Right kidney (tissue), 1 donor: Measurements from ENCODE around the gene CDK7.
"Not testable (repeated sequence)": the region's sequence is repeated elsewhere in the genome, so short reads cannot be mapped to it uniquely, and the experiment has no call there.

Source experiments
- DNase-seq: peaks from one replicate; pipeline ENCODE4 v3.0.0-alpha.2; 2016

The CDK7 gene

GRCh38 chr5:69231851-69232250 is 2.8 kb upstream of the CDK7 start:
- DNase-seq, result no peak

GRCh38 chr5:69236733-69237132 is 2.0 kb downstream of the CDK7 start:
- DNase-seq, result not testable (repeated sequence)

GRCh38 chr5:69237877-69238276 is 3.2 kb downstream of the CDK7 start:
- DNase-seq, result no peak

GRCh38 chr5:69238760-69239251 is 4.1 kb downstream of the CDK7 start:
- DNase-seq, result no peak

GRCh38 chr5:69242215-69242927 is 7.7 kb downstream of the CDK7 start:
- no peak for DNase-seq

GRCh38 chr5:69245031-69245430 is 10.3 kb downstream of the CDK7 start:
- no peak for DNase-seq

GRCh38 chr5:69248019-69248418 is 13.3 kb downstream of the CDK7 start:
- no peak for DNase-seq

- no peak for DNase-seq
These were observed 15.9 kb downstream of the CDK7 start for GRCh38 chr5:69250593-69250992.

- DNase-seq, result no peak
These were observed 17.8 kb downstream of the CDK7 start for GRCh38 chr5:69252437-69252836.

- DNase-seq, result not testable (repeated sequence)
These were observed 21.3 kb downstream of the CDK7 start for GRCh38 chr5:69255940-69256339.

GRCh38 chr5:69257577-69257976 is 22.9 kb downstream of the CDK7 start:
- no peak for DNase-seq

GRCh38 chr5:69261034-69261433 is 26.3 kb downstream of the CDK7 start:
- DNase-seq, result no peak

GRCh38 chr5:69265931-69266330 is 31.2 kb downstream of the CDK7 start:
- DNase-seq, result no peak

- DNase-seq, result no peak
These were observed 34.2 kb downstream of the CDK7 start for GRCh38 chr5:69268899-69269298.

GRCh38 chr5:69270840-69271239 is 36.2 kb downstream of the CDK7 start:
- no peak for DNase-seq

GRCh38 chr5:69271376-69271775 is 36.7 kb downstream of the CDK7 start:
- no peak for DNase-seq

GRCh38 chr5:69275563-69275962 is 40.9 kb downstream of the CDK7 start:
- no peak for DNase-seq

- no peak for DNase-seq
These were observed 41.9 kb downstream of the CDK7 start for GRCh38 chr5:69276422-69277174.

GRCh38 chr5:69279517-69279916 is 44.8 kb downstream of the CDK7 start:
- DNase-seq, result no peak

GRCh38 chr5:69281114-69281513 is 46.4 kb downstream of the CDK7 start:
- DNase-seq, result no peak

- no peak for DNase-seq
These were observed 49.5 kb downstream of the CDK7 start for GRCh38 chr5:69284203-69284602.

GRCh38 chr5:69285448-69286116 is 50.9 kb downstream of the CDK7 start:
- no peak for DNase-seq

GRCh38 chr5:69288069-69288468 is 53.4 kb downstream of the CDK7 start:
- DNase-seq, result no peak
